CD14-positive monocyte (primary cell): ENCODE measurements around the gene EPS8L1. TPM values are rescaled to one million over a fixed set of nuclear protein-coding genes. Genes with fewer than 3 reads are reported as not detected.
"Not testable (repeated sequence)": the region's sequence is repeated elsewhere in the genome, so short reads cannot be mapped to it uniquely, and the experiment has no call there.

Source experiments
- DNase-seq, 3 donors: peaks; one replicate each; pipeline ENCODE4 v3.0.0-alpha.2; 2011 to 2022
- H2AFZ ChIP-seq: 2 replicates; pipeline ENCODE4 v1.6.0; 2012; ENCODE audit warnings: mild to moderate bottlenecking, low read depth, low read length, inconsistent platforms; ENCODE audit not compliant: insufficient read depth, poor library complexity, severe bottlenecking
- H3K27ac ChIP-seq, 2 donors: 1 replicate in 1 of 2; 2 replicates in 1 of 2; pipeline ENCODE4 v1.5.1; 2012 to 2013; ENCODE audit warnings: low read length in 2 of 2, control low read depth in 1 of 2, inconsistent platforms in 1 of 2, low read depth in 1 of 2, mild to moderate bottlenecking in 1 of 2
- H3K27me3 ChIP-seq, 2 donors: one replicate each; pipeline versions ENCODE4 v1.6.0 to v1.6.1; 2011 to 2013; ENCODE audit warnings: low read length in 2 of 2; ENCODE audit not compliant: control insufficient read depth in 2 of 2, insufficient read depth in 2 of 2
- H3K36me3 ChIP-seq, 2 donors: replicated peaks in 1 of 2; 1 replicate in 1 of 2; 2 replicates in 1 of 2; pipeline versions ENCODE4 v1.5.1 to v1.6.1; 2012 to 2013; ENCODE audit warnings: low read length in 2 of 2, control low read depth in 1 of 2, inconsistent platforms in 1 of 2, mild to moderate bottlenecking in 1 of 2; ENCODE audit not compliant: insufficient read depth in 2 of 2, control insufficient read depth in 1 of 2
- H3K4me1 ChIP-seq, 2 donors: 1 replicate in 1 of 2; 2 replicates in 1 of 2; pipeline versions ENCODE4 v1.5.1 to v1.6.1; 2012 to 2013; ENCODE audit warnings: low read length in 2 of 2, control low read depth in 1 of 2, inconsistent platforms in 1 of 2, mild to moderate bottlenecking in 1 of 2, moderate library complexity in 1 of 2; ENCODE audit not compliant: insufficient read depth in 2 of 2, control insufficient read depth in 1 of 2
- H3K4me2 ChIP-seq: replicated peaks from 2 replicates; pipeline ENCODE3; 2012; ENCODE audit warnings: low read length, moderate library complexity, mild to moderate bottlenecking; ENCODE audit not compliant: poor library complexity, severe bottlenecking; ENCODE audit errors: extremely low read depth
- H3K4me3 ChIP-seq, 3 experiments: fragments of 200-600 bp in 1 of 3; sonication (generic) in 1 of 3; replicated peaks in 1 of 3; 1 replicate in 2 of 3; 2 replicates in 1 of 3; pipeline ENCODE4 v1.5.1; 2011 to 2013; ENCODE audit warnings: low read length in 3 of 3, mild to moderate bottlenecking in 3 of 3, control low read depth in 2 of 3, low read depth in 2 of 3, inconsistent platforms in 1 of 3, moderate library complexity in 1 of 3
- H3K79me2 ChIP-seq: 2 replicates; pipeline ENCODE4 v1.6.0; 2012; ENCODE audit warnings: mild to moderate bottlenecking, control low read depth, inconsistent platforms, low read length, moderate library complexity; ENCODE audit not compliant: insufficient read depth
- H3K9ac ChIP-seq: 2 replicates; pipeline ENCODE4 v1.6.0; 2017; ENCODE audit warnings: low read length, mild to moderate bottlenecking; ENCODE audit not compliant: insufficient read depth, poor library complexity, severe bottlenecking
- H3K9me3 ChIP-seq, 2 donors: replicated peaks in 1 of 2; 1 replicate in 1 of 2; 2 replicates in 1 of 2; pipeline versions ENCODE4 v1.5.1 to v1.6.1; 2012 to 2013; ENCODE audit warnings: low read length in 2 of 2, control low read depth in 1 of 2; ENCODE audit not compliant: control insufficient read depth in 1 of 2, insufficient read depth in 1 of 2
- H4K20me1 ChIP-seq: 2 replicates; pipeline ENCODE4 v1.6.0; 2012; ENCODE audit warnings: mild to moderate bottlenecking, low read length, control low read depth, moderate library complexity; ENCODE audit not compliant: insufficient read depth
- H3K27ac Mint-ChIP-seq, 7 donors: one replicate each; pipeline ENCODE4 v1.8.0; 2020; ENCODE audit warnings: mild to moderate bottlenecking in 7 of 7, mixed read lengths in 7 of 7, moderate library complexity in 6 of 7, inconsistent platforms in 2 of 7
- H3K27me3 Mint-ChIP-seq, 3 donors: one replicate each; pipeline ENCODE4 v1.8.0; 2021 to 2022; ENCODE audit warnings: low read depth in 3 of 3, mild to moderate bottlenecking in 3 of 3, mixed read lengths in 3 of 3, moderate library complexity in 3 of 3, inconsistent platforms in 1 of 3
- H3K36me3 Mint-ChIP-seq, 2 donors: one replicate each; pipeline ENCODE4 v1.8.0; 2020; ENCODE audit warnings: mixed read lengths in 2 of 2, inconsistent platforms in 1 of 2, mild to moderate bottlenecking in 1 of 2
- H3K4me1 Mint-ChIP-seq: one replicate; pipeline ENCODE4 v1.8.0; 2020; ENCODE audit warnings: mild to moderate bottlenecking, mixed read lengths
- H3K4me3 Mint-ChIP-seq, 2 donors: one replicate each; pipeline ENCODE4 v1.8.0; 2020; ENCODE audit warnings: mild to moderate bottlenecking in 2 of 2, mixed read lengths in 2 of 2, moderate library complexity in 1 of 2
- H3K9me3 Mint-ChIP-seq, 7 donors: one replicate each; pipeline ENCODE4 v1.8.0; 2020 to 2022; ENCODE audit warnings: mixed read lengths in 7 of 7, mild to moderate bottlenecking in 6 of 7, moderate library complexity in 6 of 7, inconsistent platforms in 2 of 7
- WGBS: methylation state at CpG from one replicate; pipeline ENCODE4 v1.1.5; 2013; ENCODE audit warnings: missing lambda C conversion rate; ENCODE audit not compliant: insufficient coverage; 5-methylcytosine and 5-hydroxymethylcytosine counted together
- intact Hi-C, 2 donors: fragments of 100-400 bp; cut with micrococcal nuclease; formaldehyde crosslinking; loops; one replicate each; pipeline versions ENCODE4 v1.15.0 to v1.15.1; 2023
- polyA minus RNA-seq: library from RNA; depleted of rRNA, polyadenylated mRNA; stranded (reverse); fragments of >200 nt; gene quantifications from 2 replicates; pipeline ENCODE4 v1.2.3, GENCODE V29; 2012
- polyA plus RNA-seq, 3 donors: library from polyadenylated mRNA; depleted of rRNA in 1 of 3; unstranded in 2 of 3; stranded (reverse) in 1 of 3; fragments of 300-500 nt in 2 of 3; fragments of >200 nt in 1 of 3; fragmentation: Illumina TruSeq in 2 of 3; gene quantifications; 1 replicate in 2 of 3; 2 replicates in 1 of 3; pipeline ENCODE4 v1.2.3, GENCODE V29; 2012 to 2021
- total RNA-seq, 12 experiments: library from RNA in 1 of 12; stranded (reverse) in 1 of 12; fragments of 120-200 nt in 1 of 12; gene quantifications; one replicate each; pipeline ENCODE4 v1.2.4 and lab custom pipeline; 2013 to 2026; ENCODE audit warnings: mixed read lengths in 6 of 12, inconsistent platforms in 1 of 12
- TF ChIP-seq, protein P1 (sequence below): fragments of 200-600 bp; IDR thresholded peaks from one replicate; pipeline ENCODE4 v1.8.0; 2022; ENCODE audit warnings: antibody characterized with exemption, mild to moderate bottlenecking

The EPS8L1 gene
- total RNA-seq (2013), result 1.3 TPM
- 1 to 10 TPM; 1.5 to 5.0 (median 1.8) TPM for polyA plus RNA-seq
- 1.4 and 5.1 TPM in 2 replicates for polyA minus RNA-seq
- total RNA-seq (lab: John Stamatoyannopoulos, UW), result 0.05 to 1.7 (median 1.0) reads per million in 11 experiments

DNA sequence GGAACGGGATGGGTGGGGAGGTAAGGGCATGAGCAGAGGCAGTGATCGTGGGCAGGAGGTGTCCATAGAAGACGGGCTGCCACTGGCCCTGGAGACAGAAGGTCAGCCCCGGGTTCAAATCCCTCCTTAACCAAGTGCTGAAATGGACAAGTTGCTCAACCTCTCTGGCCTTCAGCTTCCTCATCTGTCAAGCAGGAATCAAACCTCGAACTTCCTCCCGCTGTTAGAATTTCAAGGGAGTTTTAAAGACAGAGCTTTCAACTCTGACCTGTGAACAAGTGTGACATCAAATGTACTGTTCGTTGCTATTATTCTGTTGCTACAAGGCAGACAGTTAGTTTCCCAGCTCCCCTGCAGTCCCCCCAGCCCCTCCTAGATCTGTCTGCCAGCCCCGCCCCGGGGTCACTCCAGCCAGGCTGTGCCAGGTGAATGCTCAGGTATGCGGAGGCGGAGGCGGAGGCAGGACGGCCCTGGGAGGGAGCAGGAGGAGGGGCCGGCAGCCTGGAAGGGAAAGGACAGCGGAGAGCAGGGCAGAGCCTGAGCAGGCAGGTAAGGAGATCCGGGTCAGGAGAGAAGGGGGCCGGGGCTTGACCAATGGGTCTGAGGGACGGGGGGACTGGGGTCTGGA is at the start of gene EPS8L1:
Gene EPS8L1 (plus strand): TSS at position 499 of the 628 bp plus-strand sequence. CDS start 576 bp downstream, outside the sequence.
- peaks cover 30 to 57% (median 32%) of the 10 kb centered on the region in 3 donors for H3K27me3 Mint-ChIP-seq
- peaks cover 24 to 28% of the 10 kb centered on the region in 2 donors for H3K4me1 ChIP-seq
- TF ChIP-seq, protein P1, sequence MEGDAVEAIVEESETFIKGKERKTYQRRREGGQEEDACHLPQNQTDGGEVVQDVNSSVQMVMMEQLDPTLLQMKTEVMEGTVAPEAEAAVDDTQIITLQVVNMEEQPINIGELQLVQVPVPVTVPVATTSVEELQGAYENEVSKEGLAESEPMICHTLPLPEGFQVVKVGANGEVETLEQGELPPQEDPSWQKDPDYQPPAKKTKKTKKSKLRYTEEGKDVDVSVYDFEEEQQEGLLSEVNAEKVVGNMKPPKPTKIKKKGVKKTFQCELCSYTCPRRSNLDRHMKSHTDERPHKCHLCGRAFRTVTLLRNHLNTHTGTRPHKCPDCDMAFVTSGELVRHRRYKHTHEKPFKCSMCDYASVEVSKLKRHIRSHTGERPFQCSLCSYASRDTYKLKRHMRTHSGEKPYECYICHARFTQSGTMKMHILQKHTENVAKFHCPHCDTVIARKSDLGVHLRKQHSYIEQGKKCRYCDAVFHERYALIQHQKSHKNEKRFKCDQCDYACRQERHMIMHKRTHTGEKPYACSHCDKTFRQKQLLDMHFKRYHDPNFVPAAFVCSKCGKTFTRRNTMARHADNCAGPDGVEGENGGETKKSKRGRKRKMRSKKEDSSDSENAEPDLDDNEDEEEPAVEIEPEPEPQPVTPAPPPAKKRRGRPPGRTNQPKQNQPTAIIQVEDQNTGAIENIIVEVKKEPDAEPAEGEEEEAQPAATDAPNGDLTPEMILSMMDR, result no peak
- H3K9ac ChIP-seq, result peak within 1 kb of the TSS; percentile 45
- peaks cover 0 to 2% of the 10 kb centered on the region in 2 donors for H3K36me3 Mint-ChIP-seq
- peak within 1 kb of the TSS; percentile 41 for H3K4me2 ChIP-seq
- H3K4me1 Mint-ChIP-seq, result peaks cover 23% of the 10 kb centered on the region
- H3K27me3 ChIP-seq, result peaks cover 0 to 26% of the 10 kb centered on the region in 2 donors
- H3K79me2 ChIP-seq, result no peaks in the 10 kb centered on the region
- H3K36me3 ChIP-seq, result no peaks in the 10 kb centered on the region
- intact Hi-C loops, result no loop called here
- H3K9me3 ChIP-seq, result peaks cover 0 to 5% of the 10 kb centered on the region in 2 donors
- DNase-seq, result peak; percentile 55 to 64 (median 58)
- H3K4me3 Mint-ChIP-seq, result peak within 1 kb of the TSS in 1 of 2 donors; percentile 55
- no peak within 1 kb of the TSS for H3K4me3 ChIP-seq
- H3K27ac ChIP-seq, result peak within 1 kb of the TSS; percentile 37 to 44
- H3K9me3 Mint-ChIP-seq, result peaks cover 5 to 26% (median 16%) of the 10 kb centered on the region in 7 donors
- H3K27ac Mint-ChIP-seq, result peak within 1 kb of the TSS in 6 of 7 donors; percentile 58 to 88 (median 82)
- peaks cover 7% of the 10 kb centered on the region for H4K20me1 ChIP-seq
- H2AFZ ChIP-seq, result no peak within 1 kb of the TSS
- WGBS, result 32% methylated on average over 7 of the region's 18 CpGs

DNA sequence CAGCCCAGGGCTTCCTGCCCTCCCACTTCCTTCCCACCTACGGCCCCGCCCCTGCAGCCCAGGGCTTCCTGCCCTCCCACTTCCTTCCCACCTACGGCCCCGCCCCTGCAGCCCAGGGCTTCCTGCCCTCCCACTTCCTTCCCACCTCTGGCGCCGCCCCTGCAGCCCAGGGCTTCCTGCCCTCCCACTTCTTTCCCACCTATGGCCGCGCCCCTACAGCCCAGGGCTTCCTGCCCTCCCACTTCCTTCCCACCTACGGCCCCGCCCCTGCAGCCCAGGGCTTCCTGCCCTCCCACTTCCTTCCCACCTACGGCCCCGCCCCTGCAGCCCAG is 48.6 kb upstream of the EPS8L1 start:
- not testable (repeated sequence) for H2AFZ ChIP-seq

More for the DNA sequence above, 48.6 kb upstream of the EPS8L1 start:
- Histone ChIP-seq H3K4me1 (peaks cover 0 to 10% of the 10 kb centered on the region in 2 donors), H3K9me3 (peaks cover 0 to 16% of the 10 kb centered on the region in 2 donors)
- Mint-ChIP-seq H3K4me1 (peaks cover 18% of the 10 kb centered on the region), H3K9me3 (peaks cover 4 to 20% (median 16%) of the 10 kb centered on the region in 7 donors), H3K36me3 (peaks cover 5 to 12% of the 10 kb centered on the region in 2 donors), H3K27ac (peak overlapping the region in 1 of 7 donors; percentile 40)
- no CpG with 5 or more reads among the region's 12 CpGs for WGBS
- H4K20me1 ChIP-seq, H3K4me3 Mint-ChIP-seq, H3K4me3 ChIP-seq, intact Hi-C loops, DNase-seq, H3K79me2 ChIP-seq, H3K27me3 ChIP-seq, H3K27me3 Mint-ChIP-seq, H3K36me3 ChIP-seq, H3K9ac ChIP-seq, H3K4me2 ChIP-seq, H3K27ac ChIP-seq: not testable (repeated sequence)
